ENCODE data around the gene G6PC1.
"Not testable (repeated sequence)": the region's sequence is repeated elsewhere in the genome, so short reads cannot be mapped to it uniquely, and the experiment has no call there.

Gene G6PC1

DNA sequence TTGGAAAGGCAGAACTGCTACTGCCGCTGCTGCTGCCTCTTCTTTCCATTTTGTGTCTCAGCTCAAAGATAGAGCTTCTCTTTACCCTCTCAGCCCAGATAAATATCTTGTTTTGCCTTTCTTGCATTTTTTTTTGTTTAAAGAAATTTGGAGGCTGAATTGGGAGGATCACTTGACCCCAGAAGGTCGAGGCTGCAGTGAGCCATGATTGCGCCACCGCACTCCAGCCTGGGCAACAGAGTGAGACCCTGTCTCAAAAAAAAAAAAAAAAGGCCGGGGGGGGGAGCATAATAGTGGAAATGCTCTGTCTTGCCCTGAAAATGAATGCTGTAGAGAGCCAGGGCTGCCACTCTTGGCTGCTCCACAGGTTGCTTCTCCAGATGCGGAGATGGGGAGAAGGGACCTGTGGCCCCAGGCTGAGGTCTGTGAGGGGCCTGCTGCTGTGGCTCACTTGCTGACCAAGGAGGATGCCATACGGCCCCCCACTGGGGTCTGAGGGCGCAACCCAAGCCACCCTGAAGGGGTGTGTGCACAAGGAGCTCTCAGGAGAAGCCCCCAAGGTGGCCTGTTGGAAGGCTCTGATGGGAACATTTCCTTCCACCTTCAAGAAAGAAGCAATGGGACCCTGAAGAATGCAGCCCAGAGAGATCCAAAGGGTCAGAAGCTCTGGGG lies 21.5 kb upstream of the G6PC1 start:
- no peaks in the 10 kb centered on the region for H3K36me3 ChIP-seq (ENCODE audit: control insufficient read depth, insufficient read depth, low read length)
- H3K9me3 ChIP-seq (ENCODE audit: control insufficient read depth, insufficient read depth, low read length) = no peaks in the 10 kb centered on the region
- no peak overlapping the region for H3K9ac ChIP-seq (ENCODE audit: low read depth, low read length)
- H3K4me1 ChIP-seq (ENCODE audit: control insufficient read depth, insufficient read depth, low read length) = no peaks in the 10 kb centered on the region
- peaks cover 3% of the 10 kb centered on the region for H3K27me3 ChIP-seq (ENCODE audit: control insufficient read depth, insufficient read depth, low read length)
- H3K4me3 ChIP-seq (ENCODE audit: low read depth, low read length) = no peak overlapping the region

- no peaks in the 10 kb centered on the region for H3K9me3 ChIP-seq (ENCODE audit: control insufficient read depth, insufficient read depth, low read length)
- no peak overlapping the region for H3K9ac ChIP-seq (ENCODE audit: low read depth, low read length)
- no peaks in the 10 kb centered on the region for H3K4me1 ChIP-seq (ENCODE audit: control insufficient read depth, insufficient read depth, low read length)
- H3K27me3 ChIP-seq (ENCODE audit: control insufficient read depth, insufficient read depth, low read length) = peaks cover 3% of the 10 kb centered on the region
- no peak overlapping the region for H3K4me3 ChIP-seq (ENCODE audit: low read depth, low read length)
- no peaks in the 10 kb centered on the region for H3K36me3 ChIP-seq (ENCODE audit: control insufficient read depth, insufficient read depth, low read length)
Observed at GRCh38 chr17:42879596-42879985, 21.0 kb upstream of the G6PC1 start.

- Histone ChIP-seq H3K36me3 (ENCODE audit: control insufficient read depth, insufficient read depth, low read length) (no peaks in the 10 kb centered on the region), H3K4me1 (ENCODE audit: control insufficient read depth, insufficient read depth, low read length) (no peaks in the 10 kb centered on the region), H3K4me3 (ENCODE audit: low read depth, low read length) (no peak overlapping the region), H3K27me3 (ENCODE audit: control insufficient read depth, insufficient read depth, low read length) (peaks cover 3% of the 10 kb centered on the region), H3K9me3 (ENCODE audit: control insufficient read depth, insufficient read depth, low read length) (no peaks in the 10 kb centered on the region), H3K9ac (ENCODE audit: low read depth, low read length) (no peak overlapping the region)
Observed at GRCh38 chr17:42880776-42881310, 19.8 kb upstream of the G6PC1 start.

- not testable (repeated sequence) for H3K9ac ChIP-seq (ENCODE audit: low read depth, low read length); H3K9me3 ChIP-seq (ENCODE audit: control insufficient read depth, insufficient read depth, low read length); H3K4me3 ChIP-seq (ENCODE audit: low read depth, low read length); H3K4me1 ChIP-seq (ENCODE audit: control insufficient read depth, insufficient read depth, low read length); H3K27me3 ChIP-seq (ENCODE audit: control insufficient read depth, insufficient read depth, low read length); H3K36me3 ChIP-seq (ENCODE audit: control insufficient read depth, insufficient read depth, low read length)
Observed at GRCh38 chr17:42881706-42882105, 18.9 kb upstream of the G6PC1 start.

DNA sequence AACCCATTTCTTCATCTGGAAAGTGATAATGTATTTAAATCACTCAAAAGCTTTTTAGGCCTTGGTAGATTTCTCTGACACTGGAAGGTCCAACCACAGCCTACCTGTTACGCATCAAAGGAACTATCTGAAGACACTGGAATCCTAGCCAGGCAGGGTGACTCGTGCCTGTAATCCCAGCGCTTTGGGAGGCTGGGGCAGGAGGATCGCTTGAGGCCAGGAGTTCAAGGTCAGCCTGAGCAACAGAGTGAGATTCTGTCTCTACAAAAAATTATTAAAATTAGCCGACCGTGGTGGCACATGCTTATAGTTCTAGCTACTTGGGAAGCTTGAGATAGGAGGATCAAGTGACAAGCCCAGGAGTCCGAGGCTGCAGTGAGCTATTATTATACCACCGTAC lies 18.4 kb upstream of the G6PC1 start:
- Histone ChIP-seq H3K36me3 (ENCODE audit: control insufficient read depth, insufficient read depth, low read length) (no peaks in the 10 kb centered on the region), H3K9me3 (ENCODE audit: control insufficient read depth, insufficient read depth, low read length) (no peaks in the 10 kb centered on the region), H3K9ac (ENCODE audit: low read depth, low read length) (no peak overlapping the region), H3K4me1 (ENCODE audit: control insufficient read depth, insufficient read depth, low read length) (no peaks in the 10 kb centered on the region), H3K27me3 (ENCODE audit: control insufficient read depth, insufficient read depth, low read length) (peaks cover 1% of the 10 kb centered on the region), H3K4me3 (ENCODE audit: low read depth, low read length) (no peak overlapping the region)

GRCh38 chr17:42883802-42884558 lies 16.6 kb upstream of the G6PC1 start:
- no peak overlapping the region for H3K4me3 ChIP-seq (ENCODE audit: low read depth, low read length)
- H3K9me3 ChIP-seq (ENCODE audit: control insufficient read depth, insufficient read depth, low read length) = no peaks in the 10 kb centered on the region
- H3K36me3 ChIP-seq (ENCODE audit: control insufficient read depth, insufficient read depth, low read length) = no peaks in the 10 kb centered on the region
- no peaks in the 10 kb centered on the region for H3K27me3 ChIP-seq (ENCODE audit: control insufficient read depth, insufficient read depth, low read length)
- H3K9ac ChIP-seq (ENCODE audit: low read depth, low read length) = no peak overlapping the region
- H3K4me1 ChIP-seq (ENCODE audit: control insufficient read depth, insufficient read depth, low read length) = no peaks in the 10 kb centered on the region

DNA sequence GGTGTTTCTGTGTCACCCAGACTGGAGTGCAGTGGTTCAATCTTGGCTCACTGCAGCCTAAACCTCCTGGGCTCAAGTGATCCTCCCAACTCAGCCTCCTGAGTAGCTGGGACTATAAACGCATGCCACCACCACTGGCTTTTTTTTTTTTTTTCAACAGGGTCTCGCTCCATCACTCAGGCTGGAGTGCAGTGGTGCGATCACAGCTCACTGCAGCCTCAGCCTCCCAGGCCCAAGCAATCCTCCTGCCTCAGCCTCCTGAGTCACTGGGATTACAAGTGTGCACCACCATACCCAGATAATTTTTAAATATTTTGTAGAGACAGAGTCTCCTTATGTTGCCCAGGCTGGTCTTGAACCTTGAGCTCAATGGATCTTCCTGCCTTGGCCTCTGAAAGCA lies 14.8 kb upstream of the G6PC1 start:
- not testable (repeated sequence) for H3K27me3 ChIP-seq (ENCODE audit: control insufficient read depth, insufficient read depth, low read length); H3K9ac ChIP-seq (ENCODE audit: low read depth, low read length); H3K4me3 ChIP-seq (ENCODE audit: low read depth, low read length); H3K9me3 ChIP-seq (ENCODE audit: control insufficient read depth, insufficient read depth, low read length); H3K36me3 ChIP-seq (ENCODE audit: control insufficient read depth, insufficient read depth, low read length); H3K4me1 ChIP-seq (ENCODE audit: control insufficient read depth, insufficient read depth, low read length)

- Histone ChIP-seq H3K4me3 (ENCODE audit: low read depth, low read length) (no peak overlapping the region), H3K9me3 (ENCODE audit: control insufficient read depth, insufficient read depth, low read length) (no peaks in the 10 kb centered on the region), H3K9ac (ENCODE audit: low read depth, low read length) (no peak overlapping the region), H3K27me3 (ENCODE audit: control insufficient read depth, insufficient read depth, low read length) (no peaks in the 10 kb centered on the region), H3K36me3 (ENCODE audit: control insufficient read depth, insufficient read depth, low read length) (no peaks in the 10 kb centered on the region), H3K4me1 (ENCODE audit: control insufficient read depth, insufficient read depth, low read length) (peaks cover 4% of the 10 kb centered on the region)
Observed at GRCh38 chr17:42886283-42887176, 14.1 kb upstream of the G6PC1 start.

- Histone ChIP-seq H3K4me3 (ENCODE audit: low read depth, low read length) (no peak overlapping the region), H3K9ac (ENCODE audit: low read depth, low read length) (no peak overlapping the region), H3K27me3 (ENCODE audit: control insufficient read depth, insufficient read depth, low read length) (no peaks in the 10 kb centered on the region), H3K36me3 (ENCODE audit: control insufficient read depth, insufficient read depth, low read length) (no peaks in the 10 kb centered on the region), H3K9me3 (ENCODE audit: control insufficient read depth, insufficient read depth, low read length) (no peaks in the 10 kb centered on the region), H3K4me1 (ENCODE audit: control insufficient read depth, insufficient read depth, low read length) (peaks cover 7% of the 10 kb centered on the region)
Observed at GRCh38 chr17:42889809-42890208, 10.8 kb upstream of the G6PC1 start.

DNA sequence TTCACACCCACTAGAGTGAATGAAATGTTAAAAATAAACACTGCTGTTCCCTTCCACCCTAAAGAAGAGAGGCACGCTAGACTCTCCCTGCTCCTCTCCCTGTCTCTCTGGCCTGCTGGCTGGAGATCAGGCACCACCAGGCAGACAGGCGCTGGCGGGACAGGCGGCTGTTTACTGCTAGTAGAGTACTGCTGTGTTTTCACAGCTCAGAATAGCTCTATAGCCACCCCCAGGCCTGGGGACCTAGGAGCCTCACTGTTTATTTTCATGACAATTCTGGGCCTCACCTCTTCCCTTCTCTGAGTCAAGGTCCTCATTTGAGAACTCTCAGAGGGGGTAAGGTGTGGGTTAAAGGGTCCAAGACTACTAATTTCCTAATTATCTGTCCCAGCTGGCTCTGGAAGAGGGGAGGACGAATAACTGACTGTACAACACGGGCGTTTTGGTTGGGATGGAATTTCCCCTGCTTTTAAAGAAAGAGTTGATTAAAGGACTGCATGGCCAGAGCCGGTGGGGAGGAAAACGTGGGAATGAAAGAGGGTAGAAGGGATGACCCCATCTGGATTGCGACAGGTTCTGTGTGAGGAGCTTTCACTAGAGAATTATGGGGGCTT lies 9.0 kb upstream of the G6PC1 start:
- Histone ChIP-seq H3K4me3 (ENCODE audit: low read depth, low read length) (no peak overlapping the region), H3K9ac (ENCODE audit: low read depth, low read length) (peak overlapping the region; percentile 9), H3K9me3 (ENCODE audit: control insufficient read depth, insufficient read depth, low read length) (no peaks in the 10 kb centered on the region), H3K36me3 (ENCODE audit: control insufficient read depth, insufficient read depth, low read length) (no peaks in the 10 kb centered on the region), H3K27me3 (ENCODE audit: control insufficient read depth, insufficient read depth, low read length) (no peaks in the 10 kb centered on the region), H3K4me1 (ENCODE audit: control insufficient read depth, insufficient read depth, low read length) (peaks cover 7% of the 10 kb centered on the region)

DNA sequence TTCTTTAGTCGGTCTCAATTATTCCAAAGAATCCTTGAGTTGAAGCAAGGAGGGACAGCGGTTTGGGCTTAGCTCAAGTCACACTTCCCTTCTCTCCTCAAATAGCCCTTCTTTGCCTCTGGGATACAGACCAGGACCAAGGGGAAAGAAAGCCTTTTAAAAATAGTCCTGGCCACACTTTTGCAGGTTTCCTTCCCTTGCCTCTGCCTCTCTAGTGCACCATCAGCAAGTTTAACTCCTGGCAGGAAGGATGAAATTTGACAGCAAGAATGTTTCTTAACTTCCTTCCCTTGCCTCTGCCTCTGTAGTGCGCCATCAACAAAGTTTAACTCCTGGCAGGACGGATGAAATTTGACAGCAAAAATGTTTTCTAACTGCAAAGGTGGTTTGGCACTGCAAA lies 7.2 kb upstream of the G6PC1 start:
- Histone ChIP-seq H3K27me3 (ENCODE audit: control insufficient read depth, insufficient read depth, low read length) (no peaks in the 10 kb centered on the region), H3K4me3 (ENCODE audit: low read depth, low read length) (no peak overlapping the region), H3K9me3 (ENCODE audit: control insufficient read depth, insufficient read depth, low read length) (no peaks in the 10 kb centered on the region), H3K9ac (ENCODE audit: low read depth, low read length) (peak overlapping the region; percentile 9), H3K36me3 (ENCODE audit: control insufficient read depth, insufficient read depth, low read length) (no peaks in the 10 kb centered on the region), H3K4me1 (ENCODE audit: control insufficient read depth, insufficient read depth, low read length) (peaks cover 7% of the 10 kb centered on the region)
